ENCODE measurements around the gene PTPN11. TPM values are rescaled to one million over a fixed set of nuclear protein-coding genes. Genes with fewer than 3 reads are reported as not detected.

The PTPN11 gene
- total and polyA plus RNA-seq, 2 of the 8 experiments (the other 6 are each of a cell fraction or from before 2014, with no cell fraction given): 28.3 to 133 TPM

GRCh38 chr12:112381883-112382796, 36.6 kb upstream of the PTPN11 start, which contains the start of gene HECTD4 (continued):
- no peak for TF ChIP-seq SAP30 (IDR thresholded peaks at IDR 0.05; ENCODE audit: insufficient read depth, insufficient replicate concordance, low read length)
- TF ChIP-seq RXRA (IDR thresholded peaks at IDR 0.05; ENCODE audit: insufficient read depth, low read depth, low read length): 0 out of 2 replicates have a peak, but pooled peaks have one; percentile 69
- TF ChIP-seq KDM1A (IDR thresholded peaks at IDR 0.05; ENCODE audit: borderline replicate concordance, low read length): 0 out of 2 replicates have a peak, but pooled peaks have one; percentile 46
- no peak for TF ChIP-seq NRF1 (IDR thresholded peaks at IDR 0.05; ENCODE audit: low read depth, low read length)
- TF ChIP-seq YY1 (IDR thresholded peaks at IDR 0.05; ENCODE audit: low read depth, low read length): peak; percentile 92
- no peak for TF ChIP-seq SUZ12 (IDR thresholded peaks at IDR 0.05; ENCODE audit: low read length)
- TF ChIP-seq CTBP2 (IDR thresholded peaks at IDR 0.05; ENCODE audit: borderline replicate concordance, insufficient read depth, insufficient read length, low read length): no peak
- TF ChIP-seq MAX (IDR thresholded peaks at IDR 0.05): peak; percentile 54; the same call in 1 of the 2 replicates
- no peak; the same call in 1 of the 2 replicates for TF ChIP-seq KDM5A (IDR thresholded peaks at IDR 0.05; ENCODE audit: low read length)
- 0 out of 2 replicates have a peak, but pooled peaks have one; percentile 52 for TF ChIP-seq SP1 (IDR thresholded peaks at IDR 0.05; ENCODE audit: low read depth, low read length)
- no peak for TF ChIP-seq CTCF (IDR thresholded peaks at IDR 0.05; ENCODE audit: control extremely low read depth in 1 of 3, insufficient read depth in 1 of 3, low read depth in 1 of 3, low read length in 3 of 3)
- TF ChIP-seq CHD2 (IDR thresholded peaks at IDR 0.05; ENCODE audit: low read length): no peak
- TF ChIP-seq TBP (IDR thresholded peaks at IDR 0.05; ENCODE audit: low read depth, low read length): peak; percentile 42; the same call in 1 of the 2 replicates
- TF ChIP-seq SIX5 (IDR thresholded peaks at IDR 0.05; ENCODE audit: low read depth, low read length): no peak
- no peak for TF ChIP-seq FOSL1 (IDR thresholded peaks at IDR 0.05; ENCODE audit: insufficient read depth, low read depth, low read length)
